Activated CD4-positive, alpha-beta memory T cell treated with anti-CD3 and anti-CD28 coated beads for 36 hours (primary cell): ENCODE measurements around the gene RNF113B. TPM values are rescaled to one million over a fixed set of nuclear protein-coding genes. Genes with fewer than 3 reads are reported as not detected.

ENCODE experiments used
- CTCF ChIA-PET: fragments of 350-600 bp; sonication (Branson Sonifier 250); formaldehyde crosslinking; loops from one replicate; lab custom pipeline; 2021; ENCODE audit warnings: antibody characterized with exemption, inconsistent platforms; lab: Charles Lee
- POLR2A ChIA-PET: fragments of 350-600 bp; sonication (Branson Sonifier 250); formaldehyde crosslinking; loops from one replicate; lab custom pipeline; 2021; ENCODE audit warnings: antibody characterized with exemption; lab: Charles Lee
- DNase-seq: peaks from one replicate; pipeline ENCODE4 v3.0.0-alpha.2; 2020
- H3K27ac Mint-ChIP-seq: one replicate; pipeline ENCODE4 v1.8.0; 2021; ENCODE audit warnings: mixed read lengths
- H3K27me3 Mint-ChIP-seq: one replicate; pipeline ENCODE4 v1.8.0; 2021; ENCODE audit warnings: mixed read lengths
- H3K36me3 Mint-ChIP-seq: one replicate; pipeline ENCODE4 v1.8.0; 2021; ENCODE audit warnings: mixed read lengths
- H3K4me1 Mint-ChIP-seq: one replicate; pipeline ENCODE4 v1.8.0; 2021; ENCODE audit warnings: low read depth, mixed read lengths
- H3K4me3 Mint-ChIP-seq: one replicate; pipeline ENCODE4 v1.8.0; 2021; ENCODE audit warnings: mild to moderate bottlenecking, mixed read lengths
- H3K9me3 Mint-ChIP-seq: one replicate; pipeline ENCODE4 v1.8.0; 2021; ENCODE audit warnings: mixed read lengths
- intact Hi-C: fragments of 100-400 bp; cut with micrococcal nuclease; formaldehyde crosslinking; loops from one replicate; pipeline ENCODE4 v1.15.1; 2023
- microRNA-seq: library from miRNA; unstranded; fragments of <30 nt; microRNA quantifications from one replicate; pipeline ENCODE4 v1.2.0, GENCODE V29; 2022; ENCODE audit warnings: borderline number of aligned reads, borderline microRNAs expressed, borderline replicate concordance
- total RNA-seq, 2 experiments: library from RNA; stranded (reverse); gene quantifications; one replicate each; pipeline ENCODE4 v1.2.3, GENCODE V29; 2021

Gene RNF113B
- total RNA-seq, 2 experiments from 2014 or later: not detected

DNA sequence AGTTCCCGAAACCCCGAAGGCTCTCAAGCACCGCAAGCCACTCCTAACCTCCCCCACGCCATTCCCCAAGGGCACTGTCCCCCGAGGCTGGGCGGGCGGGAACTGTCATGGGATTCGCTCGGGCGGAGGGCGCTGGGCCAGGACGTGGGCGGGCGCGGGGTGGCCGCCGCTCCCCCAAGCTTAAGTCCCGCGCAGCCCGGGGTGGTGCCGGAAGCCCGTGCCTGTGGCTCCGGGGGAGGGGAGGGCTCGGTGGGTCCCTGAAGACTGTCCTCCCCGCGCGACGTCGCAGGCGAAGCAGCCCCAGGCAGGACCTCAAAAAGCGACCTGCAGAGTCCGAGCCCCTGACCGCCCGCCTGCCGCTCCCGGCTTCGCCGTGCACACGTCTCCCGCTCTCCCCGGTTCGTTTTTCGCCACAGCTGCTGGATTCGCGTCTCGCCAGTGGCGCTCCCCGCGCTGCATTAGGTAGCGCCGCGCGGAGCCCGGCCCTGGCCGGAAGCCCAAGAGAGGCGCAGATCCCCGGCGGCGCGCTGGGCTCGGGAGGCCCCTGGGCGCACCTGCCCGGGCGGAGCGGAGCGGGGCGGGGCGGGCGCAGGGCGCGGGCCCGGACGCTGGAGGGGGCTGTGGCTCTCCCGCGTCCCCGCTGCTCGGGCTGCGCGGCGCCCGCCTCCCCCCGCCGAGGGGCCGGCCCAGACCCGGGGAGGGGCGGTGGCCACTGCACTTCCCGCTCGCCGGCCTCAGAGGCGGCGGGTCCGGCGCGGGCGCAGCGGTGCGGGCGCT, 34.5 kb downstream of the RNF113B start, which contains the start of gene FARP1:
FARP1 (plus strand) TSS at position 715 of the 777 bp plus-strand sequence. CDS start 70,149 bp downstream, outside the sequence.
- Mint-ChIP-seq H3K9me3 (no peaks in the 10 kb centered on the region), H3K27me3 (peaks cover 51% of the 10 kb centered on the region), H3K4me1 (peaks cover 5% of the 10 kb centered on the region), H3K27ac (no peak within 1 kb of the TSS), H3K4me3 (peak within 1 kb of the TSS; percentile 61), H3K36me3 (no peaks in the 10 kb centered on the region)
- ChIA-PET POLR2A (no interaction called here), CTCF (no interaction called here)
- intact Hi-C loops: loop anchor here (5.0 to 10.0 kb wide), 3 partner anchors 165 to 708 kb away; partner anchors contain the start of gene RAP2A
- peak; percentile 62 for DNase-seq

GRCh38 chr13:98141509-98142379, 35.3 kb downstream of the RNF113B start:
- Mint-ChIP-seq H3K9me3 (no peaks in the 10 kb centered on the region), H3K4me3 (peak overlapping the region; percentile 41), H3K27ac (no peak overlapping the region), H3K4me1 (peaks cover 5% of the 10 kb centered on the region), H3K36me3 (no peaks in the 10 kb centered on the region), H3K27me3 (peaks cover 49% of the 10 kb centered on the region)
- intact Hi-C loops: loop anchor here (5.0 to 10.0 kb wide), 3 partner anchors 164 to 707 kb away; partner anchors contain the start of gene RAP2A
- no peak for DNase-seq
- ChIA-PET CTCF (no interaction called here), POLR2A (no interaction called here)

- intact Hi-C loops: loop anchor here (5.0 to 10.0 kb wide), 3 partner anchors 164 to 706 kb away; partner anchors contain the start of gene RAP2A
- DNase-seq: no peak
- Mint-ChIP-seq H3K4me3 (no peak overlapping the region), H3K36me3 (no peaks in the 10 kb centered on the region), H3K9me3 (no peaks in the 10 kb centered on the region), H3K27me3 (peaks cover 48% of the 10 kb centered on the region), H3K4me1 (peaks cover 5% of the 10 kb centered on the region), H3K27ac (no peak overlapping the region)
- ChIA-PET CTCF (no interaction called here), POLR2A (no interaction called here)
These were observed 36.0 kb downstream of the RNF113B start for GRCh38 chr13:98141091-98141490.

GRCh38 chr13:98134901-98135300, 42.2 kb downstream of the RNF113B start:
- DNase-seq: no peak
- Mint-ChIP-seq H3K36me3 (no peaks in the 10 kb centered on the region), H3K27ac (no peak overlapping the region), H3K4me3 (no peak overlapping the region), H3K4me1 (no peaks in the 10 kb centered on the region), H3K9me3 (no peaks in the 10 kb centered on the region), H3K27me3 (peaks cover 26% of the 10 kb centered on the region)
- CTCF ChIA-PET: no interaction called here
- intact Hi-C loops: no loop called here
- POLR2A ChIA-PET: no interaction called here

GRCh38 chr13:98133946-98134345, 43.1 kb downstream of the RNF113B start:
- intact Hi-C loops: no loop called here
- Mint-ChIP-seq H3K27ac (no peak overlapping the region), H3K27me3 (peaks cover 21% of the 10 kb centered on the region), H3K36me3 (no peaks in the 10 kb centered on the region), H3K9me3 (no peaks in the 10 kb centered on the region), H3K4me3 (no peak overlapping the region), H3K4me1 (no peaks in the 10 kb centered on the region)
- CTCF ChIA-PET: no interaction called here
- POLR2A ChIA-PET: no interaction called here
- no peak for DNase-seq

GRCh38 chr13:98129059-98129746, 47.9 kb downstream of the RNF113B start:
- POLR2A ChIA-PET: no interaction called here
- Mint-ChIP-seq H3K4me1 (no peaks in the 10 kb centered on the region), H3K27me3 (peaks cover 19% of the 10 kb centered on the region), H3K4me3 (no peak overlapping the region), H3K27ac (no peak overlapping the region), H3K36me3 (no peaks in the 10 kb centered on the region), H3K9me3 (peaks cover under 1% of the 10 kb centered on the region)
- intact Hi-C loops: no loop called here
- CTCF ChIA-PET: no interaction called here
- no peak for DNase-seq

Small RNA genes lying within 50 kb of the gene (microRNA-seq; reads per million reads assigned to microRNA genes)
- not detected for gene MIR3170

Other genes starting within 250 kb of the RNF113B start
- gene IPO5, start 223.6 kb downstream of the RNF113B start, total RNA-seq: 100 to 1,000 TPM; 201 to 214 TPM
- gene FARP1, start 34.2 kb downstream of the RNF113B start, total RNA-seq: under 1 TPM; 0.56 to 0.64 TPM